ENCODE measurements around the gene NUP58.

Gene NUP58

GRCh38 chr13:25372284-25373081, 71.1 kb downstream of the NUP58 start:
- in situ Hi-C loops (cut with HindIII; ENCODE audit: low sequenced_read_pairs), result no loop called here

GRCh38 chr13:25375727-25376358, 74.4 kb downstream of the NUP58 start:
- in situ Hi-C loops (cut with HindIII; ENCODE audit: low sequenced_read_pairs), result no loop called here

- in situ Hi-C loops (cut with HindIII; ENCODE audit: low sequenced_read_pairs), result no loop called here
Observed at GRCh38 chr13:25377244-25377962, 76.0 kb downstream of the NUP58 start.

- in situ Hi-C loops (cut with HindIII; ENCODE audit: low sequenced_read_pairs), result no loop called here
Observed at GRCh38 chr13:25378528-25378927, 77.1 kb downstream of the NUP58 start.

DNA sequence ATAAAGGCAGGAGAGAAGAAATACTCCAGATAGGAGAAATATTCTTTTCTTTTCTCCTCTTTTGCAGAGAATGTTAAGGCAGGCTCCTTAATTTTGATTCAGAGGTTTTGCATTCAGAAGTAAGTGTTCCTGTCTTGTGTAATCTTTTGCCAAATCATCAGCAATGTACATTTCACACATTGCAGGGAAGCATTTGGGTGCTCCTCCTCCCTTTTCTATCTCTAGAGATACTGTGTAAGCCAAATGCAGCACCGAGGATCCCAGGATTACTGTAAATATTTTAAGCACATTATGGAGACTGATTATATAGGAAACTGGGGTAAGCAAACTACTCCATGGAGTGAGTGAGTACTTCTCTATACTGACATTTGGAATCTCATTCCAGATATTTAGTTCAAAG, 77.6 kb downstream of the NUP58 start:
- in situ Hi-C loops (cut with HindIII; ENCODE audit: low sequenced_read_pairs), result no loop called here

DNA sequence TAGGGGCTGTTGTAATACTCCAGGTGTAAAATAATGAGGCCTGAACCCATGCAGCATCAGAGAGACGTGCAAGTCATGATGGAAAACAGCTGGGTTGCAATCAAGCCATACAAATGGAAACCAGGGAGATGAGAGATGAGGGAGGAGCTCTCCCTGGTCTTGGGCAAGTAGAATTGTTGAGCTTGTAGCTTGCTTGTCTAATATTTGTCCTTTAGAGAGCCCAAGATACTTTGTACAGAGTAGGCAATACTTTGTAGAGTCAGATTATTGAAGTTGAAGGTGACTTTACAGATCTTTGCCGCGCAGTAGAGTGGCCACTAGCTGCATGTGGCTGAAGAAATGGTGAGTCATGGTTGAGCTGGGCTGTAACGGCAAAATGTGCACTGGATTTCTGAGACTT, 78.7 kb downstream of the NUP58 start:
- in situ Hi-C loops (cut with HindIII; ENCODE audit: low sequenced_read_pairs), result no loop called here

- in situ Hi-C loops (cut with HindIII; ENCODE audit: low sequenced_read_pairs), result no loop called here
Observed at GRCh38 chr13:25380741-25381324, 79.4 kb downstream of the NUP58 start.

- in situ Hi-C loops (cut with HindIII; ENCODE audit: low sequenced_read_pairs), result no loop called here
Observed at GRCh38 chr13:25384758-25385410, 83.5 kb downstream of the NUP58 start.

DNA sequence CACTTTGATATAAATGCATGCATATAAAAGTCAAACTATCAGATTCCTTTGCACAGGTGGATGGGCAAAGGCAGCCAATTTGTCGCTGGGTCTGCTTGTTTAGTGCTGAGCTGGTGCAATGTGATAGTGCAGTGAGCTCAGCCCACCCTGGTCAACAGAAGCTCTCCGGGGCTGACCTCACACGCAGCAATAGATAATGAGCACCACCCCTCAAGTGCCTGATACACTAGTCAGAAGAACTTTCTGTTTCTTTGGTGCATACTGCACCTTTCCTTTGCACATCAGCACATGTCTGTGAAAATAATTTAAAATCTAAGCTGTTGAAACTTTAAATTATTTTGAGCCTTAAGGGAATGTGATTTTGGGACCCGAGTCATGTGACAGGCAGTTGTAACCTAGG, 90.5 kb downstream of the NUP58 start:
- in situ Hi-C loops (cut with HindIII; ENCODE audit: low sequenced_read_pairs), result no loop called here
